Suprapubic skin (tissue), 4 donors: Measurements from ENCODE around the gene B3GNT3.

ENCODE experiments used
- CTCF ChIP-seq, 2 donors: fragments of 200-600 bp in 1 of 2; fragments of 450-650 bp in 1 of 2; sonication (generic) in 1 of 2; IDR thresholded peaks; one replicate each; pipeline ENCODE4 v1.5.1; 2016 to 2019; ENCODE audit warnings: antibody characterized with exemption in 2 of 2, mild to moderate bottlenecking in 1 of 2, moderate library complexity in 1 of 2
- POLR2A ChIP-seq, 2 donors: fragments of 450-650 bp; IDR thresholded peaks; one replicate each; pipeline ENCODE4 v1.6.1; 2017; ENCODE audit warnings: antibody characterized with exemption in 2 of 2, mild to moderate bottlenecking in 2 of 2, moderate library complexity in 2 of 2
- POLR2AphosphoS5 ChIP-seq, 3 donors: sonication (generic); formaldehyde crosslinking; IDR thresholded peaks; one replicate each; pipeline ENCODE4 v1.6.1; 2017; ENCODE audit warnings: antibody characterized with exemption in 3 of 3

- no peak for TF ChIP-seq POLR2A (IDR thresholded peaks at IDR 0.05)
- TF ChIP-seq CTCF (IDR thresholded peaks at IDR 0.05), result no peak
- no peak for TF ChIP-seq POLR2AphosphoS5 (IDR thresholded peaks at IDR 0.05)
Observed at GRCh38 chr19:17829855-17830566, 35.1 kb downstream of the B3GNT3 start.
